ENCODE measurements around the gene PKDREJ.

DNA sequence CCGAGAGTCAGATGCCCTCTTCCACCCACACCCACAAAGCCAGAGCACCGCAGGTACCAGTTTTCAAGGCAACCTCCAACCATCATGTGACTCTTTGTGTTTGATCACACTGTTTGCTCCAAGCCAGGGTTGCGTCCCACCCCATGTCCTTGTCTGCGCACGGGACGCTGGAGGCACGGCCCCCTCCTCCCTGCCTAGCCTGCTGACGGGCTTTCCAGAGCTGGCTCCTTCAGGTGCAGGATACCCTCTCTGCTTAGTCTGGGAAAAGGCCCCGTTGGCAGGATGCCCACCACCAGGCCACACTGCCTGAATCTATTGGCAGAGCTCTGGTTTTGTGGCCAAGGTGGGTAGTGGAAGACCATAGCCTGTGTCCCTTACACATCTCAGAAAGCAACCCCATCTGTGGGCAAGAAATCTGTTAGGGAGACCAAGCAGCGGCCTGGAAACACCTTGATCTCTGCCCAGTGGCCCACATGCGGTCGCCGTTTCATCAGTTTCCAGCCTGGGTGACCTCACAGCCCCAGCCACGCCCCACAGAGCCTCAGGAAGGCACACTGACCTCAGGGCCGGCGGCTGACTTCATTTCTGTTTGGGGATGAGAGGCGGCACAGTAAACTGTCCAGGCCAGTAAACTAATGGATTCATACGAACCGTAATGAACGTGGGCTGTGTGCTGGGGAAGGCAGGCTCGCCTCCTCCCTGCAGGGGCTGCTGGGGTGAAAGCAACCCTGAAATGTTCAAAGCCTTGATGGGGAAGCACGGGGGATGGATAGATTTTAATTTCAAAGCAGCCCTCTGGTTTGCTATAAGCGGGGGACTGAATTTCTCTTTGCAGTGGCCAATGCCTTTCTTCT is 38.9 kb downstream of the PKDREJ start:
- TF ChIP-seq CTCF (IDR thresholded peaks at IDR 0.05) (no peak), POLR2A (IDR thresholded peaks at IDR 0.05) (no peak)

Data from ovary (tissue), 3 donors.